C4-2B (cell line): ENCODE measurements around the gene HAUS2.

Experiments used
- ZFX ChIP-seq: fragments of 450-650 bp; IDR thresholded peaks from 2 replicates; pipeline ENCODE4 v1.6.1; 2017
- TF ChIP-seq, protein P1 (sequence below): fragments of 450-650 bp; conservative IDR thresholded peaks from 2 replicates; pipeline ENCODE4 v1.5.1; 2017; ENCODE audit warnings: mild to moderate bottlenecking

DNA sequence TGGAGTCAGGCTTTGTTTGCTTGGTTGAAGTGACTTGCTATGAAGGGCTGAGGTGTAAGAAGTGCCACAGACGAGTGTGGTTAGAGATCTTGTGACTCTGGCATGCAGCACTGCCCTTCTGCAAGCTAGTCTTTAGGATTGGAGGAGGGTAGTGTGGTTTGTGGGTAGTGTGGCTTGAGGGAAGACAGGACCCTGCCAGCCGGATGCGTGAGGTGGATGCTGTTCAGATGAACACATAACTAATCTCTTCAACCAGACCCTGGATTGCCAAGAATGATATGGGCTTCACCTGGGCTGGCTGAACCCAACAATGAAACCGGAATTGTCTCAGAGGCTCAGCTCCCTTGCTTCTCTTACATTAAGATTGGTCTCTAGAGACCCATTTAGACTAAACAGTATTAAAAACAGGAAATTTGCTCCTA, 59.5 kb downstream of the HAUS2 start:
- TF ChIP-seq, protein P1, sequence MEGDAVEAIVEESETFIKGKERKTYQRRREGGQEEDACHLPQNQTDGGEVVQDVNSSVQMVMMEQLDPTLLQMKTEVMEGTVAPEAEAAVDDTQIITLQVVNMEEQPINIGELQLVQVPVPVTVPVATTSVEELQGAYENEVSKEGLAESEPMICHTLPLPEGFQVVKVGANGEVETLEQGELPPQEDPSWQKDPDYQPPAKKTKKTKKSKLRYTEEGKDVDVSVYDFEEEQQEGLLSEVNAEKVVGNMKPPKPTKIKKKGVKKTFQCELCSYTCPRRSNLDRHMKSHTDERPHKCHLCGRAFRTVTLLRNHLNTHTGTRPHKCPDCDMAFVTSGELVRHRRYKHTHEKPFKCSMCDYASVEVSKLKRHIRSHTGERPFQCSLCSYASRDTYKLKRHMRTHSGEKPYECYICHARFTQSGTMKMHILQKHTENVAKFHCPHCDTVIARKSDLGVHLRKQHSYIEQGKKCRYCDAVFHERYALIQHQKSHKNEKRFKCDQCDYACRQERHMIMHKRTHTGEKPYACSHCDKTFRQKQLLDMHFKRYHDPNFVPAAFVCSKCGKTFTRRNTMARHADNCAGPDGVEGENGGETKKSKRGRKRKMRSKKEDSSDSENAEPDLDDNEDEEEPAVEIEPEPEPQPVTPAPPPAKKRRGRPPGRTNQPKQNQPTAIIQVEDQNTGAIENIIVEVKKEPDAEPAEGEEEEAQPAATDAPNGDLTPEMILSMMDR: no peak
- no peak for TF ChIP-seq ZFX
